HepG2 (cell line): Measurements from ENCODE around the gene CRLF1. TPM values are rescaled to one million over a fixed set of nuclear protein-coding genes. Genes with fewer than 3 reads are reported as not detected.

Experiments
- ATAC-seq: fragments of 200-7000 bp; cut with Tn5 transposase; 3 replicates; pipeline ENCODE4 v1.9.1; 2020; ENCODE audit warnings: mild to moderate bottlenecking, moderate library complexity
- BruUV-seq: library from RNA; stranded (reverse); fragments of 400-500 nt; replicated peaks from 2 replicates; lab custom pipeline; 2021; lab: Mats Ljungman, UMichigan
- CTCF ChIA-PET: fragments of 300-600 bp; formaldehyde crosslinking; extraction: SDS; loops from one replicate; lab custom pipeline; 2021; ENCODE audit warnings: low total read pairs, inconsistent platforms, low intra/inter-chr PET ratio; lab: Yijun Ruan, JAX
- POLR2A ChIA-PET: fragments of 350-600 bp; sonication (Branson Sonifier 250); formaldehyde crosslinking; loops from one replicate; lab custom pipeline; 2020; ENCODE audit warnings: antibody characterized with exemption, inconsistent platforms; lab: Yijun Ruan, JAX
- DNase-seq: peaks from one replicate; pipeline ENCODE4 v3.0.0-alpha.2; 2015; ENCODE audit warnings: low spot score
- FAIRE-seq: peaks from 3 replicates; lab custom pipeline; 2011; peaks lifted over from hg19 to GRCh38; lab: Jason Lieb, UNC
- H2AFZ ChIP-seq: one replicate; pipeline ENCODE4 v1.6.1; 2011; ENCODE audit warnings: low read length, inconsistent platforms
- H3K27ac ChIP-seq: fragments of 300-600 bp; 3 replicates; pipeline ENCODE4 v1.8.0; 2011; ENCODE audit warnings: mixed run types, mild to moderate bottlenecking, mixed read lengths, low read length, inconsistent platforms; ENCODE audit not compliant: insufficient read depth; ENCODE audit errors: extremely low read length
- H3K27me3 ChIP-seq, 2 experiments: fragments of 200-600 bp in 1 of 2; 2 replicates in 1 of 2; 3 replicates in 1 of 2; pipeline versions ENCODE4 v1.6.0 to v1.8.0; 2011; ENCODE audit warnings: low read length in 2 of 2, mild to moderate bottlenecking in 2 of 2, moderate library complexity in 2 of 2, inconsistent platforms in 1 of 2; ENCODE audit not compliant: insufficient read depth in 2 of 2, control insufficient read depth in 1 of 2
- H3K36me3 ChIP-seq, 2 experiments: fragments of 200-600 bp in 1 of 2; replicated peaks in 1 of 2; 2 replicates in 1 of 2; 3 replicates in 1 of 2; pipeline versions ENCODE4 v1.5.1 to v1.8.0; 2011; ENCODE audit warnings: low read length in 2 of 2, inconsistent platforms in 1 of 2; ENCODE audit not compliant: insufficient read depth in 2 of 2, control insufficient read depth in 1 of 2
- H3K4me1 ChIP-seq: 2 replicates; pipeline ENCODE4 v1.5.1; 2012; ENCODE audit warnings: low read length, inconsistent platforms; ENCODE audit not compliant: insufficient read depth
- H3K4me2 ChIP-seq: 2 replicates; pipeline ENCODE4 v1.6.0; 2011; ENCODE audit warnings: low read depth, low read length, inconsistent platforms
- H3K4me3 ChIP-seq, 3 experiments: fragments of 200-600 bp in 1 of 3; sonication (generic), shearing (Covaris generic) in 1 of 3; replicated peaks in 1 of 3; 2 replicates each; pipeline ENCODE4 v1.5.1; 2011 to 2016; ENCODE audit warnings: low read length in 3 of 3, inconsistent platforms in 2 of 3, low read depth in 2 of 3, mild to moderate bottlenecking in 2 of 3, control low read depth in 1 of 3, mixed read lengths in 1 of 3; ENCODE audit not compliant: insufficient read depth in 1 of 3
- H3K79me2 ChIP-seq: one replicate; pipeline ENCODE4 v1.6.1; 2011; ENCODE audit warnings: low read length, inconsistent platforms; ENCODE audit not compliant: insufficient read depth
- H3K9ac ChIP-seq: 2 replicates; pipeline ENCODE4 v1.6.0; 2011; ENCODE audit warnings: mild to moderate bottlenecking, low read depth, low read length, inconsistent platforms; ENCODE audit not compliant: insufficient read depth
- H3K9me3 ChIP-seq: 2 replicates; pipeline ENCODE4 v1.5.1; 2012; ENCODE audit warnings: mild to moderate bottlenecking, low read length
- H4K20me1 ChIP-seq: 2 replicates; pipeline ENCODE4 v1.6.0; 2011; ENCODE audit warnings: inconsistent platforms, mild to moderate bottlenecking, low read length, moderate library complexity; ENCODE audit not compliant: insufficient read depth
- ARID3A ChIP-seq: IDR thresholded peaks from 2 replicates; pipeline ENCODE4 v1.6.1; 2012; ENCODE audit warnings: low read depth, low read length, improper control_type of control experiment
- GATAD2A ChIP-seq: IDR thresholded peaks from 2 replicates; pipeline ENCODE4 v1.6.1; 2016
- HOXA5 ChIP-seq: sonication (generic); formaldehyde crosslinking; IDR thresholded peaks from 2 replicates; pipeline ENCODE4 v1.4.0; 2020; ENCODE audit warnings: missing genetic modification reagents
- JUN ChIP-seq: sonication (generic); formaldehyde crosslinking; IDR thresholded peaks from 2 replicates; pipeline ENCODE4 v1.4.0; 2020; ENCODE audit warnings: mild to moderate bottlenecking, missing genetic modification reagents
- MTF1 ChIP-seq: sonication (generic); formaldehyde crosslinking; IDR thresholded peaks from 2 replicates; pipeline ENCODE4 v1.5.0; 2020; ENCODE audit warnings: missing genetic modification reagents
- PHF20 ChIP-seq: sonication (generic); formaldehyde crosslinking; IDR thresholded peaks from 2 replicates; pipeline ENCODE4 v1.5.0; 2020; ENCODE audit warnings: mild to moderate bottlenecking, missing genetic modification reagents
- PLSCR1 ChIP-seq: sonication (generic); formaldehyde crosslinking; IDR thresholded peaks from 2 replicates; pipeline ENCODE4 v1.5.0; 2020; ENCODE audit warnings: missing genetic modification reagents, mild to moderate bottlenecking, borderline replicate concordance
- RFX1 ChIP-seq: fragments of 450-650 bp; IDR thresholded peaks from 2 replicates; pipeline ENCODE4 v1.6.1; 2017
- THYN1 ChIP-seq: sonication (generic); formaldehyde crosslinking; IDR thresholded peaks from 2 replicates; pipeline ENCODE4 v1.8.1; 2023; ENCODE audit warnings: low read depth, mild to moderate bottlenecking, moderate library complexity, missing genetic modification reagents, borderline replicate concordance
- ZBTB42 ChIP-seq: sonication (generic); formaldehyde crosslinking; IDR thresholded peaks from 2 replicates; pipeline ENCODE4 v1.5.0; 2020; ENCODE audit warnings: mild to moderate bottlenecking, missing genetic modification reagents
- ZNF296 ChIP-seq: sonication (generic); formaldehyde crosslinking; conservative IDR thresholded peaks from 2 replicates; pipeline ENCODE4 v1.5.0; 2020; ENCODE audit warnings: mild to moderate bottlenecking, missing genetic modification reagents
- ZNF350 ChIP-seq: sonication (generic); formaldehyde crosslinking; IDR thresholded peaks from 2 replicates; pipeline ENCODE4 v1.4.0; 2020; ENCODE audit warnings: mild to moderate bottlenecking, low read depth, missing genetic modification reagents, borderline replicate concordance
- ZNF496 ChIP-seq: sonication (generic); formaldehyde crosslinking; IDR thresholded peaks from 2 replicates; pipeline ENCODE4 v1.8.1; 2023; ENCODE audit warnings: mild to moderate bottlenecking, moderate library complexity, missing genetic modification reagents; ENCODE audit not compliant: insufficient replicate concordance
- ZNF777 ChIP-seq: sonication (generic); formaldehyde crosslinking; IDR thresholded peaks from 2 replicates; pipeline ENCODE4 v1.4.0; 2020; ENCODE audit warnings: missing genetic modification reagents
- ZNF782 ChIP-seq: sonication (generic); formaldehyde crosslinking; IDR thresholded peaks from 2 replicates; pipeline ENCODE4 v1.4.0; 2020; ENCODE audit warnings: missing genetic modification reagents, mild to moderate bottlenecking, borderline replicate concordance
- ZSCAN22 ChIP-seq: sonication (generic); formaldehyde crosslinking; IDR thresholded peaks from 2 replicates; pipeline ENCODE4 v1.4.0; 2020; ENCODE audit warnings: mild to moderate bottlenecking, missing genetic modification reagents
- WGBS: methylation state at CpG from one replicate; pipeline ENCODE4 v1.1.6; 2017; ENCODE audit warnings: low lambda C conversion rate; 5-methylcytosine and 5-hydroxymethylcytosine counted together
- in situ Hi-C: cut with HindIII; loops from 2 replicates; pipeline ENCODE4 v1.10.0; 2017; ENCODE audit warnings: low pct_unique_long_range_greater_than_20kb; ENCODE audit not compliant: extremely low pct_ligation_motif_present
- intact Hi-C: fragments of 100-400 bp; cut with micrococcal nuclease; formaldehyde crosslinking; loops from one replicate; pipeline ENCODE4 v1.10.0; 2022; ENCODE audit not compliant: unreplicated experiment
- polyA plus RNA-seq, 8 experiments: library from polyadenylated mRNA; depleted of rRNA in 3 of 8; stranded (reverse) in 7 of 8; unstranded in 1 of 8; fragments of >200 nt; fragmentation: Illumina TruSeq in 4 of 8; extraction: Trizol in 4 of 8; gene quantifications; 2 replicates each; pipeline versions ENCODE4 v1.2.1 to v1.2.3, GENCODE V29; 2011 to 2016; ENCODE audit warnings: low read depth in 4 of 8, missing spikeins in 1 of 8, mixed read lengths in 1 of 8; ENCODE audit not compliant: insufficient read depth in 1 of 8
- total RNA-seq, 5 experiments: library from RNA; depleted of rRNA; stranded (reverse); fragments of >200 nt; fragmentation: Illumina TruSeq; extraction: Trizol; gene quantifications; 2 replicates each; pipeline ENCODE4 v1.2.3, GENCODE V29; 2016; ENCODE audit warnings: low read depth in 1 of 5

Gene CRLF1
- total and polyA plus RNA-seq, 2 of the 13 experiments (the other 11 are each of a cell fraction or from before 2014, with no cell fraction given) = 217 to 296 TPM

GRCh38 chr19:18626906-18627305, 20.3 kb upstream of the CRLF1 start:
- no peak overlapping the region for H3K4me3 ChIP-seq
- in situ Hi-C loops (no loop called here), intact Hi-C loops (no loop called here)
- POLR2A ChIA-PET = no interaction called here
- 37% methylated on average over 2 of the region's 2 CpGs for WGBS
- no peaks in the 10 kb centered on the region for H3K79me2 ChIP-seq
- ATAC-seq (no peak), DNase-seq (no peak), FAIRE-seq (no peak)
- no peaks in the 10 kb centered on the region for H3K9me3 ChIP-seq
- no peak overlapping the region for H3K9ac ChIP-seq
- H2AFZ ChIP-seq = no peak overlapping the region
- no TSS peak for BruUV-seq
- H3K27me3 ChIP-seq = peaks cover 0 to 8% of the 10 kb centered on the region in 2 experiments; a peak in 2 of 5 replicates
- TF ChIP-seq PLSCR1 (CRISPR knock-in tag) = no peak
- no peak for TF ChIP-seq ZNF782 (CRISPR knock-in tag)
- TF ChIP-seq ZNF777 (CRISPR knock-in tag) = no peak
- peak; percentile 7; the same call in 1 of the 2 replicates for TF ChIP-seq RFX1
- no peak for TF ChIP-seq MTF1 (CRISPR knock-in tag)
- no peak for TF ChIP-seq ZSCAN22
- no peak for TF ChIP-seq PHF20 (CRISPR knock-in tag)
- H3K4me1 ChIP-seq = no peaks in the 10 kb centered on the region
- no peaks in the 10 kb centered on the region for H3K36me3 ChIP-seq
- H3K4me2 ChIP-seq = no peak overlapping the region
- no peak overlapping the region for H3K27ac ChIP-seq
- CTCF ChIA-PET = no interaction called here
- H4K20me1 ChIP-seq = no peaks in the 10 kb centered on the region

GRCh38 chr19:18620902-18621301, 14.3 kb upstream of the CRLF1 start:
- no peak overlapping the region for H3K4me2 ChIP-seq
- intact Hi-C loops = no loop called here
- POLR2A ChIA-PET = interaction anchor here (0.6 kb wide), 1 partner anchor 44 kb away, joined by 3 read pairs; no protein-coding TSS in a partner anchor
- CTCF ChIA-PET = no interaction called here
- no peaks in the 10 kb centered on the region for H3K27me3 ChIP-seq
- BruUV-seq = no TSS peak
- H3K27ac ChIP-seq = no peak overlapping the region
- no peak for FAIRE-seq
- H3K4me3 ChIP-seq = no peak overlapping the region
- H3K9me3 ChIP-seq = no peaks in the 10 kb centered on the region
- no peaks in the 10 kb centered on the region for H3K79me2 ChIP-seq
- WGBS = 83% methylated on average over 2 of the region's 7 CpGs
- in situ Hi-C loops = no loop called here
- no peaks in the 10 kb centered on the region for H4K20me1 ChIP-seq
- H3K4me1 ChIP-seq = no peaks in the 10 kb centered on the region
- ATAC-seq = no peak
- no peak for DNase-seq
- H3K9ac ChIP-seq = no peak overlapping the region
- H3K36me3 ChIP-seq = no peaks in the 10 kb centered on the region
- no peak overlapping the region for H2AFZ ChIP-seq
- no peak for TF ChIP-seq ZNF296 (CRISPR knock-in tag)
- TF ChIP-seq THYN1 = no peak
- TF ChIP-seq ZNF350 (CRISPR knock-in tag) = no peak
- no peak for TF ChIP-seq JUN
- TF ChIP-seq ZBTB42 (CRISPR knock-in tag) = no peak
- TF ChIP-seq GATAD2A (CRISPR knock-in tag) = no peak
- no peak for TF ChIP-seq ZNF496 (CRISPR knock-in tag)
- no peak for TF ChIP-seq HOXA5
- no peak for TF ChIP-seq ARID3A
